T-helper 2 cell (primary cell): ENCODE data around the gene TRPC4.
"Not testable (repeated sequence)": the region's sequence is repeated elsewhere in the genome, so short reads cannot be mapped to it uniquely, and the experiment has no call there.

ENCODE experiments used
- DNase-seq, 5 experiments: peaks; one replicate each; pipeline versions ENCODE4 v3.0.0 to v3.0.0-alpha.2; 2012 to 2022

Gene TRPC4

DNA sequence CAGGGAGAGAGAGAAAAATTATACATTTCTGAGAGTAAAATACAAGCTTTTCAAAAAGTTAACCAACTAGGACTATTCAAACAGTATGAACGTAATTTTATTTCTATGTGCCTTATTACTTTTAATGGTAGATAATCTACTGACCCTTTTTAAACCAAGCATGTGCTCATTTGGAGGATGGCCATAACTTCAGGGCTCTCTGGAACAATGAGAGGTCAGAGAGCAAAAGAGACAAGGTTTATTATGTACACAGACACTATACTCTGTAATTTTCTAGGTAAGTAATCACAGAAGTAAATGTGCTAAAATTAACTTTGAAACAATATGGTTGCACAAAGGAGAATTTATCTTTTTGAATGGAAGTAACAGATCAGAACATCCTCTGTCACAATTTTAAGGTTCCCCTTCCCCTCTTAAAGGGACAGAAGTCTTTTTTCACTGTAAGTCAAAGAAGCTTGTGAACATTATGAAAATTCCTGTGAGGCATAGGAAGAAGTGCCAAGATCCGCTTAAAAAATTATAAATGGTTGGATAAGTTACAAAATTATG lies 272.0 kb downstream of the TRPC4 start:
- DNase-seq = no peak

DNA sequence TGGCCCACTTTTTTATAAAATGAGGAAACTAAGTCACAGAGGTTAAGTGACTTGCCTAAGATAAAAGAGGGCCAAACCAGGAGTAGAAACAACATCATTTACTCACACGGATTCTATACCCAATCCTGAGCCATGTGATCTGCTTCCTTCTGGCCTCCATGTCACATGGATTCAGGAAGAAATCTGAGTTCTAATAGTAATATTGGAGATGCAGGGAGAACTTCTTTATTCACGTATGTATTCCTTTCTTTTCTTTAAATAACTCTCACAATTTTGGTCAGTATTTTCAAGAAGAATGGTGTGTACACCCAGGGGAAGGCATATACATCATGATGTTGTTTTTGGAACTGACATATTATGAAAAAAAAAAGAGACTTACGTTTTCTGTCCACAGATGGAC lies 272.8 kb downstream of the TRPC4 start:
- DNase-seq = no peak

DNA sequence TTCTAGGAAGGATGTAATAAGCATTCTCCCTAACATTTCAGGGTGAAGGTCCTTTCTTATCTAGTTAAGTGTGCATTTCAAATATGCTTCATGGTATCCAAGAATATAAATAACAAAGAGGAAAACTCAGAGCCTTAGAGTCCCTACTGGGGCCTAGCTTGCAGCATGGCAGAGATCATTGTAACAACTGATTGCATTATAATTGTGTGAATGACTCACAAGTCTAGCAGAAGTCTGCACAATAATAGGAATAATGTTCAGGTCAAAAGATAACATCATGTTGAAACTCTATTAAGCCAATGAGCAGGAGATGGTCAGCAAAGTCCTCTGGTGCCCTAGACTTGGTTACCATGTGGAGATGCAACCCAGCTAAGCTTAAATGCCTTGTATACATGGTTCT lies 274.4 kb downstream of the TRPC4 start:
- DNase-seq = no peak

DNA sequence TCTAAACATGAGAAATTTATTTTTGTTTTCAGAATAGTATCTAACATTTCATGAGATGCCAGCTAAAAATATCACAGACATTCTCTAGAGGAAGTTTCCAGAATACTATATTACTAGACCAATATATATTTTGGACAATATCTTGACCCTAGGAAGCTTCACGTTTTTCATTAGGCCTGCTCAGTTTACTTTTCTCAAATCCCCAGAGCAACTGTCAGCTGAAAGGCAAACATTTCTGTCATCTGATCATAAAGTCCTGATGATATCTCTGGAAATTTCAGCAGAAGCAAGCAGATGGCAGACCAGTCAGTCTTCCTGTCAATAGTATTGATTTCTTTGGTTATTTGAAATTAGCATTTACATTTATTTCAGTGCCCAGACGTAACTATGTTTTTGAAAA lies 275.0 kb downstream of the TRPC4 start:
- no peak for DNase-seq

DNA sequence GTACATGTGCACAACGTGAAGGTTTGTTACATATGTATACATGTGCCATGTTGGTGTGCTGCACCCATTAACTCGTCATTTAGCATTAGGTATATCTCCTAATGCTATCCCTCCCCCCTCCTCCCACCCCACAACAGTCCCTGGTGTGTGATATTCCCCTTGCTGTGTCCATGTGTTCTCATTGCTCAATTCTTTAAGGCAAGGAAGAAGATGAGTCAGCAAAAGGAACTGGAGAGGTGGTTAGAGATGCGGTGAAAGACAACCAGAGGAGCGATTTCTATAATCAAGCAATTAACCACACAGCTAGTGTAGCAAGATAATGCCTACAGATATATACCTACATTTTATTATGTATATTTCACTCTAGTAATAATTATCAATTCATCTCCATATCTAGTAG lies 280.2 kb downstream of the TRPC4 start:
- DNase-seq = not testable (repeated sequence)

DNA sequence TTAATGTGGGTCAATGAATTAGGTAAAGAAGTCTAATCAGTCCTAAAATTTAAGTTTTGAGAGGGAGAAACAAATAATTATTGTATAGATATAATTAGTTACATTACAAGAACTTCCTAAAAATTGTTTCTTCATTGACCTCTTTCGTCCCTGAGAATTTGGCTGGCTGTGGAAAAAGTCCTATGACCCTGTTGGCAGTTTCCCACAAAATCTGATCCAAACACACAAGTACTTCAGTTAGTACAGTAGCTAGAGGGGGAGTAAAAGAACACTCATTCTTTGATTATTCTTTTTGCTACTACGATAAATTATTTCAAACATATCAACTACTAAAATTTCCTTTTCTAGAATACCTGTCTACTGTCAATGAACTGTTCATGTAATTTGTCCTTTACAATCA lies 282.3 kb downstream of the TRPC4 start:
- no peak for DNase-seq
